GM12801 (cell line): ENCODE measurements around the gene ARHGEF11.

ENCODE experiments used
- CTCF ChIP-seq: IDR thresholded peaks from one replicate; pipeline ENCODE4 v1.5.1; 2011; ENCODE audit warnings: control low read depth; ENCODE audit not compliant: insufficient read length; ENCODE audit errors: extremely low read depth

Gene ARHGEF11

GRCh38 chr1:156929596-156930238 is 115.8 kb downstream of the ARHGEF11 start:
- no peak for TF ChIP-seq CTCF

- no peak for TF ChIP-seq CTCF
Observed at GRCh38 chr1:156928043-156928602, 117.4 kb downstream of the ARHGEF11 start.

GRCh38 chr1:156927215-156928042 is 118.1 kb downstream of the ARHGEF11 start:
- TF ChIP-seq CTCF, result no peak

- no peak for TF ChIP-seq CTCF
Observed at GRCh38 chr1:156926175-156926574, 119.4 kb downstream of the ARHGEF11 start.

GRCh38 chr1:156925154-156926010 is 120.2 kb downstream of the ARHGEF11 start:
- TF ChIP-seq CTCF, result no peak

GRCh38 chr1:156924478-156925153 is 120.9 kb downstream of the ARHGEF11 start:
- no peak for TF ChIP-seq CTCF
